Testis (tissue), 3 donors: ENCODE data around the gene DAB2IP. TPM values are rescaled to one million over a fixed set of nuclear protein-coding genes. Genes with fewer than 3 reads are reported as not detected.

Experiments
- DNase-seq: peaks from one replicate; pipeline ENCODE4 v3.0.0-alpha.2; 2019
- H3K27ac ChIP-seq, 2 donors: fragments of 200-600 bp; sonication (generic); one replicate each; pipeline ENCODE4 v1.5.1; 2019
- H3K27me3 ChIP-seq: fragments of 200-600 bp; sonication (generic); one replicate; pipeline ENCODE4 v1.5.1; 2019
- H3K36me3 ChIP-seq: fragments of 200-600 bp; sonication (generic); one replicate; pipeline ENCODE4 v1.5.1; 2017; ENCODE audit warnings: low read depth; ENCODE audit errors: missing control alignments
- H3K4me1 ChIP-seq: fragments of 200-600 bp; sonication (generic); one replicate; pipeline ENCODE4 v1.5.1; 2019
- H3K4me3 ChIP-seq, 2 donors: fragments of 200-600 bp; sonication (generic); one replicate each; pipeline ENCODE4 v1.5.1; 2017 to 2019
- H3K9me3 ChIP-seq: fragments of 200-600 bp; sonication (generic); one replicate; pipeline ENCODE4 v1.5.1; 2017
- CTCF ChIP-seq, 3 experiments: fragments of 450-650 bp in 2 of 3; fragments of 200-600 bp in 1 of 3; sonication (generic) in 1 of 3; IDR thresholded peaks; one replicate each; pipeline ENCODE4 v1.5.1; 2016 to 2019; ENCODE audit warnings: antibody characterized with exemption in 3 of 3, mild to moderate bottlenecking in 2 of 3, moderate library complexity in 1 of 3
- POLR2A ChIP-seq: fragments of 450-650 bp; IDR thresholded peaks from one replicate; pipeline ENCODE4 v1.6.1; 2017; ENCODE audit warnings: antibody characterized with exemption, mild to moderate bottlenecking, moderate library complexity
- WGBS, 2 donors: methylation state at CpG; one replicate each; pipeline ENCODE4 v1.1.5; 2018; 5-methylcytosine and 5-hydroxymethylcytosine counted together
- intact Hi-C: fragments of 100-400 bp; cut with DNase I; formaldehyde crosslinking; loops from one replicate; pipeline ENCODE4 v1.15.1; 2023; ENCODE audit warnings: low total_unique reads
- polyA plus RNA-seq: library from polyadenylated mRNA; stranded (reverse); fragments of 350-450 nt; fragmentation: Illumina TruSeq; extraction: RNeasy Lipid Tissue Mini Kit (QIAGEN cat#74804); gene quantifications from one replicate; pipeline ENCODE4 v1.2.3, GENCODE V29; 2014; ENCODE audit warnings: low read depth, low replicate concordance; ENCODE audit not compliant: insufficient read depth
- total RNA-seq, 2 donors: library from RNA; depleted of rRNA; stranded (reverse); fragments of >200 nt; gene quantifications; one replicate each; pipeline ENCODE4 v1.2.3, GENCODE V29; 2016

The DAB2IP gene
- total and polyA plus RNA-seq, 3 donors from 2014 or later: 57.7 to 136 (median 102) TPM

- 47 to 56% methylated on average over 5 of the region's 5 CpGs for WGBS, 2 donors
- TF ChIP-seq CTCF (IDR thresholded peaks at IDR 0.05) (no peak), POLR2A (no peak)
- intact Hi-C loops: no loop called here
- no peaks in the 10 kb centered on the region for H3K9me3 ChIP-seq
- H3K27me3 ChIP-seq: no peaks in the 10 kb centered on the region
- peaks cover 10% of the 10 kb centered on the region for H3K4me1 ChIP-seq
- no peak overlapping the region for H3K27ac ChIP-seq
- no peaks in the 10 kb centered on the region for H3K36me3 ChIP-seq
- H3K4me3 ChIP-seq: no peak overlapping the region
- DNase-seq: no peak
These were observed 20.2 kb downstream of the DAB2IP start for GRCh38 chr9:121671612-121672155.

GRCh38 chr9:121672213-121672612 is 20.8 kb downstream of the DAB2IP start:
- Histone ChIP-seq H3K9me3 (no peaks in the 10 kb centered on the region), H3K27me3 (no peaks in the 10 kb centered on the region), H3K36me3 (no peaks in the 10 kb centered on the region), H3K4me1 (peaks cover 10% of the 10 kb centered on the region), H3K27ac (no peak overlapping the region), H3K4me3 (no peak overlapping the region)
- intact Hi-C loops: no loop called here
- DNase-seq: peak; percentile 26
- WGBS, 2 donors: 67% methylated on average over 7 of the region's 7 CpGs
- TF ChIP-seq POLR2A: no peak
- TF ChIP-seq CTCF (IDR thresholded peaks at IDR 0.05): no peak

DNA sequence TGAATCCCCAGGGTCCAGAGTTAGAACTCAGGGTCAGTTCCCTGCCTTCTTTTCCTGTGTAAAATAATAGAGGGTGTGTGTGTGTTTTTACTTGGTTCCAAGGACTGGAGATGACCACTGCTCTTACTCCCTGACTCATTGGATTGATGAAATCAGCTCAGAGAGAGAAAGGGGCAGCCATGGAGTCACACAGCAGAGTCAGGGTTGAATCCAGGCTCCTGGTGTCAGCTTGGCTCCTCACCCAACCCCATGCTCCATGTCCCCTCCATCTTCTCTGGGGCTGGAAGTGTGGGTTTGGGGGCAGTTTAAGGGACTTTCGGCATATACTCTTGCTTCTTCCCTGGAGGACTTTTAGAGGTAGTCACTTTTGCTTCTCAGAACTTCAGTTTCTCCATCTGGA is 21.6 kb downstream of the DAB2IP start:
- DNase-seq: no peak
- WGBS, 2 donors: 89 to 100% methylated on average over 1 of the region's 1 CpG
- H3K4me1 ChIP-seq: peaks cover 10% of the 10 kb centered on the region
- H3K9me3 ChIP-seq: no peaks in the 10 kb centered on the region
- H3K4me3 ChIP-seq: no peak overlapping the region
- intact Hi-C loops: no loop called here
- H3K27me3 ChIP-seq: no peaks in the 10 kb centered on the region
- no peaks in the 10 kb centered on the region for H3K36me3 ChIP-seq
- no peak overlapping the region for H3K27ac ChIP-seq
- TF ChIP-seq POLR2A (no peak), CTCF (IDR thresholded peaks at IDR 0.05) (no peak)

DNA sequence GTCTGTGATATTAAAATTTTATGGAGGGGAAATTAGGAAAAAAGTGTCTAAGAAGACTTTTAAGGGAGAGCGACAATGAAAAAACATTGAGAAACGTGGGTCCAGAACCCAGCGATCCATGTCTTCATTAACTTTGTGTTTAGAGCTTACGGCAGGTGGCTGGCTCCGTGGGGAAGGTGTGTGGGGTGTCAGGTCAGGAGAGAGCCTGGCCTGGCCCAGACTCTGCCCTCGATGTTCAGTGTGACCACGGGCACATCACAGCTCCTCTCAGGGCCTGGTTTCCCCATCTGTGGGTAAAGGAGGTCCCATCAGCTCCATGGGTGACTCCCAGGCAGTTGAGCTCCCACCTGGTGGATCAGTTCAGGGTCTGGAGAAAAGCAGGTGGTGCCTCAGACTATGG is 22.1 kb downstream of the DAB2IP start:
- no peaks in the 10 kb centered on the region for H3K27me3 ChIP-seq
- intact Hi-C loops: no loop called here
- no peak overlapping the region for H3K27ac ChIP-seq
- DNase-seq: no peak
- WGBS, 2 donors: 94 to 96% methylated on average over 7 of the region's 7 CpGs
- no peaks in the 10 kb centered on the region for H3K9me3 ChIP-seq
- H3K4me1 ChIP-seq: peaks cover 10% of the 10 kb centered on the region
- no peaks in the 10 kb centered on the region for H3K36me3 ChIP-seq
- no peak overlapping the region for H3K4me3 ChIP-seq
- TF ChIP-seq CTCF (IDR thresholded peaks at IDR 0.05) (no peak), POLR2A (no peak)

DNA sequence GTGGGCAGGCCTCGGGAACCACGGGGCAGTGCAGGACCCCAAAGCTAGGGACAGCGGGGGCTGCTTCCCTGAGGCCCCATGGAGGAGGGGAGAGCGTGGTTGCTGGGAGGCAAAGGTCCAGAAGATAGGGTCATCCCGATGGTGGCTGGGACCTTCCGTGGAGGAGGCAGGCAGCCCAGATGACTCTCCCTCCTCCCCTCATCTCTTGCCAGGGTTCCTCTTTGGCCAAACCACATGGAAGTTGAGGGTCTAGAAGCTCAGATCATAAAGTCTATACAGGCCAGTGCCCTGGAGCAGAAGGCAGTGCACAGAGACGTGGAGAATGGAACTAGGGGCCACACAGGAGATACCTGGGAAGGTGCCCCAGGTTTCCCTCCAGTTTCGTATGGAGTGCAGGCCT is 22.6 kb downstream of the DAB2IP start:
- no peak overlapping the region for H3K27ac ChIP-seq
- no peaks in the 10 kb centered on the region for H3K27me3 ChIP-seq
- no peak for TF ChIP-seq POLR2A
- TF ChIP-seq CTCF (IDR thresholded peaks at IDR 0.05): no peak
- no peaks in the 10 kb centered on the region for H3K9me3 ChIP-seq
- 80 to 89% methylated on average over 8 of the region's 8 CpGs for WGBS, 2 donors
- no peaks in the 10 kb centered on the region for H3K36me3 ChIP-seq
- peaks cover 10% of the 10 kb centered on the region for H3K4me1 ChIP-seq
- DNase-seq: no peak
- intact Hi-C loops: no loop called here
- H3K4me3 ChIP-seq: no peak overlapping the region
